ENCODE measurements around the gene IGF1R.
A peak's percentile ranks its signal among the peaks of the same experiment; 100 is the strongest.

The IGF1R gene

DNA sequence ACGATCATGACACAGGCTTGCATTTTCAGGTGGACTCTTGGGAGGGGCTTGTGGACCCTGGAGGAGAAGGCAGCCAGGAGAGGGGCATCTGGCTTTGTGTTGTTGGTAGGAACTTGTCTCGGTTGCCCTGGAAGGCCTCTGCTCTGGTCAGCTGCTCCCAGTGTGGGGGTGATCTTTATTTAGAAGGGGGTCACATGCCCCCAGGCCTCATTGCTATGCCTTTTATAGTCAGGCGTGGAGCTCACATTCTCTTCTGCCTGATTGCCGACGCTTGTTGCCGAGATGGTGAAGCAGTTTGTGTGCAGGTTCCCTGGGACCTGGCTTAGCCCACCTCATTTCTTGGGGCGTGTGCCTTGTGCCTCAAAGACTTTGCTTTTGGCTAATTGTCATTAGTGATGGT is 66.6 kb downstream of the IGF1R start:
- Histone ChIP-seq H3K27me3 (ENCODE audit: insufficient read depth, poor library complexity, severe bottlenecking) (no peaks in the 10 kb centered on the region), H3K27ac (replicated peaks) (no peak overlapping the region), H3K4me3 (replicated peaks; ENCODE audit: insufficient read depth, low read length) (no peak overlapping the region)
- no peak for DNase-seq (ENCODE audit: low read depth in 1 of 2, low spot score in 1 of 2)
- no peak for TF ChIP-seq REST (IDR thresholded peaks at IDR 0.05; ENCODE audit: insufficient replicate concordance, low read depth)
- TF ChIP-seq SPI1 (IDR thresholded peaks at IDR 0.05; ENCODE audit: borderline replicate concordance, low read depth) = no peak
- TF ChIP-seq, protein P1, sequence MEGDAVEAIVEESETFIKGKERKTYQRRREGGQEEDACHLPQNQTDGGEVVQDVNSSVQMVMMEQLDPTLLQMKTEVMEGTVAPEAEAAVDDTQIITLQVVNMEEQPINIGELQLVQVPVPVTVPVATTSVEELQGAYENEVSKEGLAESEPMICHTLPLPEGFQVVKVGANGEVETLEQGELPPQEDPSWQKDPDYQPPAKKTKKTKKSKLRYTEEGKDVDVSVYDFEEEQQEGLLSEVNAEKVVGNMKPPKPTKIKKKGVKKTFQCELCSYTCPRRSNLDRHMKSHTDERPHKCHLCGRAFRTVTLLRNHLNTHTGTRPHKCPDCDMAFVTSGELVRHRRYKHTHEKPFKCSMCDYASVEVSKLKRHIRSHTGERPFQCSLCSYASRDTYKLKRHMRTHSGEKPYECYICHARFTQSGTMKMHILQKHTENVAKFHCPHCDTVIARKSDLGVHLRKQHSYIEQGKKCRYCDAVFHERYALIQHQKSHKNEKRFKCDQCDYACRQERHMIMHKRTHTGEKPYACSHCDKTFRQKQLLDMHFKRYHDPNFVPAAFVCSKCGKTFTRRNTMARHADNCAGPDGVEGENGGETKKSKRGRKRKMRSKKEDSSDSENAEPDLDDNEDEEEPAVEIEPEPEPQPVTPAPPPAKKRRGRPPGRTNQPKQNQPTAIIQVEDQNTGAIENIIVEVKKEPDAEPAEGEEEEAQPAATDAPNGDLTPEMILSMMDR (IDR thresholded peaks at IDR 0.05; ENCODE audit: insufficient read depth, low read length) = no peak
- TF ChIP-seq GABPA (IDR thresholded peaks at IDR 0.05; ENCODE audit: low read depth) = no peak
- no peak for TF ChIP-seq POLR2AphosphoS5 (IDR thresholded peaks at IDR 0.05; ENCODE audit: low read depth)

- no peak for DNase-seq (ENCODE audit: low read depth in 1 of 2, low spot score in 1 of 2)
- Histone ChIP-seq H3K4me3 (replicated peaks; ENCODE audit: insufficient read depth, low read length) (no peak overlapping the region), H3K27ac (replicated peaks) (no peak overlapping the region), H3K27me3 (ENCODE audit: insufficient read depth, poor library complexity, severe bottlenecking) (no peaks in the 10 kb centered on the region)
- TF ChIP-seq, protein P1 (IDR thresholded peaks at IDR 0.05; ENCODE audit: insufficient read depth, low read length) = no peak
- TF ChIP-seq REST (IDR thresholded peaks at IDR 0.05; ENCODE audit: insufficient replicate concordance, low read depth) (no peak), GABPA (IDR thresholded peaks at IDR 0.05; ENCODE audit: low read depth) (no peak), SPI1 (IDR thresholded peaks at IDR 0.05; ENCODE audit: borderline replicate concordance, low read depth) (no peak), POLR2AphosphoS5 (IDR thresholded peaks at IDR 0.05; ENCODE audit: low read depth) (no peak)
These were observed 67.1 kb downstream of the IGF1R start for GRCh38 chr15:98715401-98715800.

GRCh38 chr15:98715890-98716443 is 67.6 kb downstream of the IGF1R start:
- no peak overlapping the region for H3K4me3 ChIP-seq (replicated peaks; ENCODE audit: insufficient read depth, low read length)
- 0 out of 2 replicates have a peak overlapping the region, but pooled peaks have one; percentile 12 for H3K27ac ChIP-seq (replicated peaks)
- H3K27me3 ChIP-seq (ENCODE audit: insufficient read depth, poor library complexity, severe bottlenecking) = no peaks in the 10 kb centered on the region
- TF ChIP-seq GABPA (IDR thresholded peaks at IDR 0.05; ENCODE audit: low read depth) (no peak), SPI1 (IDR thresholded peaks at IDR 0.05; ENCODE audit: borderline replicate concordance, low read depth) (no peak), POLR2AphosphoS5 (IDR thresholded peaks at IDR 0.05; ENCODE audit: low read depth) (no peak)
- DNase-seq (ENCODE audit: low read depth in 1 of 2, low spot score in 1 of 2) = no peak

DNA sequence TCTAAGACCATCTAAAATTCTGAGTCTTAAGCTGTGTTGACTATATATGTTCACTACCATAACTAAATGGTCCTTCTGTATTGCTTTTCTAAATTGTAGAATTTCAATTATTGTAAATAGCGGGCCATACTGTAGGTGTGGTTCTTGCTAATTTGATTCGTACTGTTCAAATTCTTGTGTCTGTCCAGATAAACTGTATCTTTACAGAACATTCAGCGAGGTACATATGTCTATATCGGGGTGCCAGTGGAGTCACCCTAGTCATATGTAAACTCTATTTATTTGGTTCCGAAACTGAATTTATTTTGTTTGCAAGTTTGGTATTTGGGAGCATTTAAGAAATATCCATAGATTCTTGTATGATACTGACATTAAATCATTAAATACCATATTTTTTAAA is 69.0 kb downstream of the IGF1R start:
- H3K27me3 ChIP-seq (ENCODE audit: insufficient read depth, poor library complexity, severe bottlenecking) = no peaks in the 10 kb centered on the region
- no peak for TF ChIP-seq SPI1 (IDR thresholded peaks at IDR 0.05; ENCODE audit: borderline replicate concordance, low read depth)
- TF ChIP-seq, protein P1 (IDR thresholded peaks at IDR 0.05; ENCODE audit: insufficient read depth, low read length) = no peak
- TF ChIP-seq GABPA (IDR thresholded peaks at IDR 0.05; ENCODE audit: low read depth) = no peak
- TF ChIP-seq REST (IDR thresholded peaks at IDR 0.05; ENCODE audit: insufficient replicate concordance, low read depth) = no peak
- no peak for TF ChIP-seq POLR2AphosphoS5 (IDR thresholded peaks at IDR 0.05; ENCODE audit: low read depth)
- no peak for DNase-seq (ENCODE audit: low read depth in 1 of 2, low spot score in 1 of 2)
- no peak overlapping the region for H3K27ac ChIP-seq (replicated peaks)
- no peak overlapping the region for H3K4me3 ChIP-seq (replicated peaks; ENCODE audit: insufficient read depth, low read length)
